CD4-positive, alpha-beta T cell (primary cell): ENCODE measurements around the gene VENTX. TPM values are rescaled to one million over a fixed set of nuclear protein-coding genes. Genes with fewer than 3 reads are reported as not detected.
A peak's percentile ranks its signal among the peaks of the same experiment; 100 is the strongest.

ENCODE experiments used
- ATAC-seq: fragments of 200-7000 bp; cut with Tn5 transposase; one replicate; pipeline ENCODE4 v1.10.0; 2022; ENCODE audit warnings: mild to moderate bottlenecking; ENCODE audit not compliant: poor library complexity
- CTCF ChIA-PET: fragments of 350-600 bp; sonication (Branson Sonifier 250); formaldehyde crosslinking; loops from one replicate; lab custom pipeline; 2021; ENCODE audit warnings: antibody characterized with exemption, inconsistent platforms; lab: Charles Lee
- POLR2A ChIA-PET: fragments of 350-600 bp; sonication (Branson Sonifier 250); formaldehyde crosslinking; loops from one replicate; lab custom pipeline; 2021; ENCODE audit warnings: antibody characterized with exemption, inconsistent platforms; lab: Charles Lee
- DNase-seq, 14 experiments: peaks; one replicate each; pipeline ENCODE4 v3.0.0-alpha.2; 2013 to 2020; ENCODE audit warnings: mixed read lengths in 2 of 14
- H3K27ac ChIP-seq, 2 donors: one replicate each; pipeline versions ENCODE4 v1.5.1 to v1.7.0; 2013; ENCODE audit warnings: low read length in 2 of 2, low read depth in 1 of 2, mild to moderate bottlenecking in 1 of 2
- H3K27me3 ChIP-seq, 2 experiments: 1 replicate in 1 of 2; 2 replicates in 1 of 2; pipeline versions ENCODE4 v1.6.1 to v1.7.0; 2013; ENCODE audit warnings: low read length in 2 of 2, control low read depth in 1 of 2, mild to moderate bottlenecking in 1 of 2, moderate library complexity in 1 of 2; ENCODE audit not compliant: insufficient read depth in 2 of 2, control insufficient read depth in 1 of 2
- H3K36me3 ChIP-seq: one replicate; pipeline ENCODE4 v1.6.1; 2013; ENCODE audit warnings: low read length, control low read depth; ENCODE audit not compliant: insufficient read depth
- H3K4me1 ChIP-seq: one replicate; pipeline ENCODE4 v1.6.1; 2013; ENCODE audit warnings: low read length, control low read depth; ENCODE audit not compliant: insufficient read depth
- H3K4me3 ChIP-seq: one replicate; pipeline ENCODE4 v1.5.1; 2013; ENCODE audit warnings: mild to moderate bottlenecking, low read length, moderate library complexity
- H3K9me3 ChIP-seq, 2 experiments: 1 replicate in 1 of 2; 2 replicates in 1 of 2; pipeline versions ENCODE4 v1.6.1 to v1.7.0; 2013; ENCODE audit warnings: low read length in 2 of 2, mild to moderate bottlenecking in 2 of 2, control low read depth in 1 of 2, moderate library complexity in 1 of 2; ENCODE audit not compliant: control insufficient read depth in 1 of 2, insufficient read depth in 1 of 2
- H3K27ac Mint-ChIP-seq: one replicate; pipeline ENCODE4 v1.8.0; 2020; ENCODE audit warnings: mixed read lengths
- H3K27me3 Mint-ChIP-seq: one replicate; pipeline ENCODE4 v1.8.0; 2021; ENCODE audit warnings: mixed read lengths
- H3K36me3 Mint-ChIP-seq: one replicate; pipeline ENCODE4 v1.8.0; 2021; ENCODE audit warnings: low read depth, mixed read lengths
- H3K4me1 Mint-ChIP-seq: one replicate; pipeline ENCODE4 v1.8.0; 2021; ENCODE audit warnings: low read depth, mixed read lengths
- H3K4me3 Mint-ChIP-seq: one replicate; pipeline ENCODE4 v1.8.0; 2020; ENCODE audit warnings: mild to moderate bottlenecking, mixed read lengths
- H3K9me3 Mint-ChIP-seq: one replicate; pipeline ENCODE4 v1.8.0; 2020; ENCODE audit warnings: mixed read lengths
- intact Hi-C, 2 experiments: fragments of 100-400 bp; cut with DNase I in 1 of 2; cut with micrococcal nuclease in 1 of 2; formaldehyde crosslinking; loops; one replicate each; pipeline versions ENCODE4 v1.15.1 to v1.9.0; 2023 to 2025; cut with DNase I, micrococcal nuclease
- total RNA-seq, 174 experiments: library from RNA in 2 of 174; stranded (reverse) in 2 of 174; gene quantifications; one replicate each; pipeline ENCODE4 v1.2.3 and lab custom pipeline; 2021 to 2026
- TF ChIP-seq, protein P1 (sequence below): fragments of 200-600 bp; IDR thresholded peaks from one replicate; pipeline ENCODE4 v1.8.0; 2022; ENCODE audit warnings: antibody characterized with exemption, mild to moderate bottlenecking

VENTX gene
- total RNA-seq, 2 experiments from 2014 or later = 0.11 to 0.14 TPM

DNA sequence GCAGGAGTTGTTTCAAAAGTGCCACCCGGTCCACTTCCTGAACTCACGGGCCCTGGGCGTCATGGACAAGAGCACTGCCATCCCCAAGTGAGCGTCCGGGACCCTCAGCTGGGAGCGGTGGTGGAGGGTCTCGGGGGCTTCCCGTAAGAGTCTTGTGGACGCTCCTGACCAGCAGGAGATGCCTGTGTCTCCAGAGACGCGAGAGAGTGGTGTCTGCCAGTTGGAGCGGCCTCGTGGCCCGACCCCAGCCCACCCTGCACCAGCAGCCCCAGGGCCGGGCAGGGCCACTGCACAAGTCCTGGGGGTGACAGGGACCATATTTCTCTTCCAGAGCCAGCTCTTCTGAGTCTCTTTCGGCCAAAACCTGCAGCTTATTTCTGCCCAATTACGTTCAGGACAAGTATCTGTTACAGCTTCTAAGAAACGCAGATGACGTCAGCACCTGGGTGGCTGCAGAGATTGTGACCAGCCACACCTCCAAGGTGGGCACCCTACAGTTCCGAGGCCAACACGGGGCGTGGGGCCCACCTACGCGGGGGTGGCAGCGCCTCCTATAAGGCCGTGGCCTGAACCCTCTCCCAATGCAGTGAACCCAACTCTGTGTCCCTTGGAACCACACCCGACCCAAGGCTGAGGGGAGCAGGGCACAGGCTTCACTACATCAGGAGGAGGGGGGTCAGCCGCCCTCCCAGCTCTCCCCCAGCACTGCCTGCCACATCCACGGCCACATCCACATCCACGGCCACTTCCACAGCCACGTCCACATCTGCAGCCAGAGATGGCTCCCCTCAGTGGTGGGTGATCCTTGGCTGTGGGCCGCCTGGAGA is 23.8 kb upstream of the VENTX start:
- POLR2A ChIA-PET = no interaction called here
- Histone ChIP-seq H3K4me1 (peaks cover 8% of the 10 kb centered on the region), H3K4me3 (no peak overlapping the region), H3K27ac (no peak overlapping the region), H3K27me3 (peaks cover 0 to 5% of the 10 kb centered on the region in 2 experiments), H3K36me3 (no peaks in the 10 kb centered on the region), H3K9me3 (peaks cover 0 to 14% of the 10 kb centered on the region in 2 experiments)
- TF ChIP-seq, protein P1, sequence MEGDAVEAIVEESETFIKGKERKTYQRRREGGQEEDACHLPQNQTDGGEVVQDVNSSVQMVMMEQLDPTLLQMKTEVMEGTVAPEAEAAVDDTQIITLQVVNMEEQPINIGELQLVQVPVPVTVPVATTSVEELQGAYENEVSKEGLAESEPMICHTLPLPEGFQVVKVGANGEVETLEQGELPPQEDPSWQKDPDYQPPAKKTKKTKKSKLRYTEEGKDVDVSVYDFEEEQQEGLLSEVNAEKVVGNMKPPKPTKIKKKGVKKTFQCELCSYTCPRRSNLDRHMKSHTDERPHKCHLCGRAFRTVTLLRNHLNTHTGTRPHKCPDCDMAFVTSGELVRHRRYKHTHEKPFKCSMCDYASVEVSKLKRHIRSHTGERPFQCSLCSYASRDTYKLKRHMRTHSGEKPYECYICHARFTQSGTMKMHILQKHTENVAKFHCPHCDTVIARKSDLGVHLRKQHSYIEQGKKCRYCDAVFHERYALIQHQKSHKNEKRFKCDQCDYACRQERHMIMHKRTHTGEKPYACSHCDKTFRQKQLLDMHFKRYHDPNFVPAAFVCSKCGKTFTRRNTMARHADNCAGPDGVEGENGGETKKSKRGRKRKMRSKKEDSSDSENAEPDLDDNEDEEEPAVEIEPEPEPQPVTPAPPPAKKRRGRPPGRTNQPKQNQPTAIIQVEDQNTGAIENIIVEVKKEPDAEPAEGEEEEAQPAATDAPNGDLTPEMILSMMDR = no peak
- DNase-seq = no peak
- Mint-ChIP-seq H3K9me3 (no peaks in the 10 kb centered on the region), H3K36me3 (no peaks in the 10 kb centered on the region), H3K4me1 (no peaks in the 10 kb centered on the region), H3K27me3 (peaks cover 7% of the 10 kb centered on the region), H3K4me3 (no peak overlapping the region), H3K27ac (no peak overlapping the region)
- CTCF ChIA-PET = no interaction called here
- ATAC-seq = no peak
- intact Hi-C loops = no loop called here

DNA sequence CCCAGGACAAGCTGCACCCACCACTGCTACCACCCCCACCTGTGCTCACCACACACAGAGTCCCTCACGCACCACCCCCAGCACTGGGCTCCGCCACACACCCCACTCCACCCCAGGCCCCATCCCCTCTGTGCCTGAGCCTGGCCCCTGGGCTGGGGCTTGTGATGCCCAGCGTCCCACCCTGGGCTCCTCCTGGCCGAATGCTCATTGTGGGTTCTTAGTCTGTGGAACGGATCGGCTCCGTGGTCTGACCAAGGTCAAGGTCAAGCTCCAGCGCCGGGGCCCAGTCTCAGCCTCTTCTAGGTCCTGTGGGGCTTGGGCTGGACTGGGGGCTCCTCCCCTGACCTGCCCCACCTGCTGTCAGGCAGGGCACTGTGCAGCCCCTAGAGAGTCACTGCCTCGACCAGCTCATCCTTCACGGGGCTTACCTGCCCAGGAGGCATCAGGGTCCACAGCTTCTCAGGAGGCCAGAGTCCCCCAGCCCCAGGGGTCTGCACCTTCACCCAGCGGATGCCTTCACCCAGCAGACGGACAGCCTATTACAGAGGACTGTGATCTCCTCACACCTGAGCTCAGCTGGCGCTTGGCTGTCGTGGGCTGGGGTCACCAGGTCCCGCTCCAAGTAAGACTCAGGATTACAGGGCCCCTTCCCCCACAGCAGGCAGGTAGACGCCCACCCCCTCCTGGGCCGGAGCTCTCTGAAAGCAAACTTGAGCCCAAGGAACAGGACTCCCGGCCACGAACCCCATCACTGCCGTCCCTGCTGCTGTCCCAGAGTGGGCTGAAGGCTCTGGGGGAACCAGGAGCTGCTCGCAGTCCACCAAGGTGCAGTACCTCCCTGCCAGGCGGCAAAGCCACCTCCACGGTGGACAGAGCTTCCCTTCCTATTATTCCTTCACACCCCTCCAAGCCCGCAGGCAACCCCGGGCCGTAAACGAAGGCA is 22.9 kb upstream of the VENTX start:
- Mint-ChIP-seq H3K4me1 (no peaks in the 10 kb centered on the region), H3K27me3 (peaks cover 7% of the 10 kb centered on the region), H3K4me3 (no peak overlapping the region), H3K27ac (no peak overlapping the region), H3K36me3 (no peaks in the 10 kb centered on the region), H3K9me3 (no peaks in the 10 kb centered on the region)
- TF ChIP-seq, protein P1 = no peak
- DNase-seq (peak in 1 of 14 experiments; percentile 3), ATAC-seq (no peak)
- no peaks in the 10 kb centered on the region for H3K36me3 ChIP-seq
- intact Hi-C loops = no loop called here
- H3K27me3 ChIP-seq = peaks cover 0 to 13% of the 10 kb centered on the region in 2 experiments
- no peak overlapping the region for H3K27ac ChIP-seq
- ChIA-PET CTCF (no interaction called here), POLR2A (no interaction called here)
- no peak overlapping the region for H3K4me3 ChIP-seq
- peaks cover 0 to 9% of the 10 kb centered on the region in 2 experiments for H3K9me3 ChIP-seq
- peaks cover 8% of the 10 kb centered on the region for H3K4me1 ChIP-seq

- Histone ChIP-seq H3K4me3 (no peak overlapping the region), H3K27me3 (peaks cover 0 to 12% of the 10 kb centered on the region in 2 experiments), H3K4me1 (peaks cover 4% of the 10 kb centered on the region), H3K36me3 (no peaks in the 10 kb centered on the region), H3K27ac (no peak overlapping the region), H3K9me3 (peaks cover 0 to 7% of the 10 kb centered on the region in 2 experiments)
- H3K36me3 Mint-ChIP-seq = no peaks in the 10 kb centered on the region
- ChIA-PET POLR2A (no interaction called here), CTCF (no interaction called here)
- peak in 1 of 14 experiments; percentile 2 for DNase-seq
- H3K9me3 Mint-ChIP-seq = no peaks in the 10 kb centered on the region
- H3K4me1 Mint-ChIP-seq = no peaks in the 10 kb centered on the region
- intact Hi-C loops = no loop called here
- H3K27ac Mint-ChIP-seq = no peak overlapping the region
- ATAC-seq = no peak
- TF ChIP-seq, protein P1 = no peak
- H3K27me3 Mint-ChIP-seq = peaks cover 7% of the 10 kb centered on the region
- H3K4me3 Mint-ChIP-seq = no peak overlapping the region
Observed at GRCh38 chr10:133215586-133215985, 22.1 kb upstream of the VENTX start.
